Neural progenitor cell (in vitro differentiated cells): ENCODE data around the gene RERE.

Experiments
- CTCF ChIP-seq: fragments of 200-600 bp; sonication (generic); IDR thresholded peaks from 2 replicates; pipeline ENCODE4 v1.5.1; 2017; ENCODE audit warnings: antibody characterized with exemption, mild to moderate bottlenecking
- EZH2 ChIP-seq: fragments of 200-600 bp; sonication (generic); IDR thresholded peaks from 2 replicates; pipeline ENCODE4 v1.6.1; 2017; ENCODE audit warnings: antibody characterized with exemption, mild to moderate bottlenecking, moderate library complexity

- TF ChIP-seq CTCF, result no peak
- TF ChIP-seq EZH2, result no peak
Measured at GRCh38 chr1:8494681-8495080, 322.8 kb downstream of the RERE start.
